ENCODE results near the gene HOXA6. TPM values are rescaled to one million over a fixed set of nuclear protein-coding genes. Genes with fewer than 3 reads are reported as not detected.

The HOXA6 gene
- total and polyA plus RNA-seq, 9 donors, result 4.2 to 10.5 (median 5.6) TPM

DNA sequence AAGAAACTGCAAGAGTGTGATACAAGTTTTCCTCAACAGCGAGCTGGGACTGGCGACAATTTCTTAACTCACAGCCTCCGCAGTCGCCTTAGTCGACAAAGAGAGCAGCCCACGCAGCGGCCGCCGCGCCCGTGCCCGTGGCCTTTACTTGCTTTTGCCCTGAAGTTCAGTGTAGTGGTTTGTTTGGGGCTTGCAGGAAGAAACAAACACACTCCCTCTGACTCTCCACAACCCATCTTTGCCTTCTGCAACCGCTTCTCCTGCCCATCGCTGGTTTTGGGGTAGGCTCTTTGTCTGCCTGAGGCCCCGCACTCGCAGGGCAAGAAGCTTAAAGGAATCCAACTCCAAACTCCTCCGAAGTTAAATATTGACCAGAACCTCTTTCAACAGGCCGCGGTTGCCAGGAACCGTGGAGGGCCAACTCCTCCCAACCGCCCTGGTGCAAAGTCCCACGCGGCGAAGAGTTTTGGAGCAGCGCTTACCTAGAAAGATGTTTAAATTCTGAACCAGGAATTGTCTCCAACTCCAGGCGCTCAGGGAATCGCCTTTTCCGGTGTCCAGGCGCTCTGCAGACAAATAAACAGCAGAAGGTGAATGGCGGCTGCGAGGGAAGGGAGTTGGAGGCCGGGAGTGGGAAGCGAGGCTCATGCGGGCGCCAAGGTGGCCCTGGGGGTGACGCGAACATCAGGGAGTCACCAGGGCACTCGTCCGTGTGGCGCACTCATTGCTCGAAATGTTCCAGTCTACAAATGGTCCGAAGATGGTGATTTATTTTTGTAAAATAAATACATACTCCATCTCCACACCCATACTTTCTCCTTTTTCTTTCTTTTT is 25.3 kb downstream of the HOXA6 start:
- H3K27me3 ChIP-seq (ENCODE audit: control insufficient read depth, insufficient read depth, low read length), result peaks cover 7% of the 10 kb centered on the region
- H3K36me3 ChIP-seq (ENCODE audit: control insufficient read depth, insufficient read depth, low read length), result peaks cover 39% of the 10 kb centered on the region
- H3K4me3 ChIP-seq (ENCODE audit: low read length), result no peak overlapping the region
- H3K27ac ChIP-seq (ENCODE audit: low read length), result no peak overlapping the region
- H3K9me3 ChIP-seq (replicated peaks; ENCODE audit: control insufficient read depth, low read depth, low read length), result no peaks in the 10 kb centered on the region
- WGBS (ENCODE audit: insufficient coverage), result 70% methylated on average over 18 of the region's 42 CpGs
- no peak for DNase-seq
- peaks cover 52% of the 10 kb centered on the region for H3K4me1 ChIP-seq (ENCODE audit: control insufficient read depth, insufficient read depth, low read length)

DNA sequence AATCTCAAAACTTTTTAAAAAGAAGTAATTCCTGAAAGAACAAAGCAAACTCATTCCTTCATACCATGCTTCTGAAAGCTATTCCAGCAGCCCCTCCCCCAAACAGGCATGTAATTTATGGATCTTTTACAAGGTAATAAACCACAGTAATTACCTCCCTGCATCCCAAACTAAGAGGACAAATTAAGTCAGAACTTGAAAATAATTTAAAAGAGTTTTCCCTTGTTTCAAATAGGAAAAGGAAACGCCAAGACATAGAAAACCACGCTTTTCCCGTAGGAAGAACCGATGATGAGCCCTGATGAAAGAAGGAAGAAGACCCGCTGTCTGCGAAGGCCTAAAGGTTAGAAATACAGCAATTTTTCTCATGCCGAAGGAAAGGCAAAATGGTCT is 25.9 kb downstream of the HOXA6 start:
- peaks cover 55% of the 10 kb centered on the region for H3K4me1 ChIP-seq (ENCODE audit: control insufficient read depth, insufficient read depth, low read length)
- H3K36me3 ChIP-seq (ENCODE audit: control insufficient read depth, insufficient read depth, low read length), result peaks cover 42% of the 10 kb centered on the region
- DNase-seq, result no peak
- no peak overlapping the region for H3K4me3 ChIP-seq (ENCODE audit: low read length)
- WGBS (ENCODE audit: insufficient coverage), result 75% methylated on average over 2 of the region's 7 CpGs
- H3K27me3 ChIP-seq (ENCODE audit: control insufficient read depth, insufficient read depth, low read length), result peaks cover 7% of the 10 kb centered on the region
- H3K27ac ChIP-seq (ENCODE audit: low read length), result no peak overlapping the region
- no peaks in the 10 kb centered on the region for H3K9me3 ChIP-seq (replicated peaks; ENCODE audit: control insufficient read depth, low read depth, low read length)

DNA sequence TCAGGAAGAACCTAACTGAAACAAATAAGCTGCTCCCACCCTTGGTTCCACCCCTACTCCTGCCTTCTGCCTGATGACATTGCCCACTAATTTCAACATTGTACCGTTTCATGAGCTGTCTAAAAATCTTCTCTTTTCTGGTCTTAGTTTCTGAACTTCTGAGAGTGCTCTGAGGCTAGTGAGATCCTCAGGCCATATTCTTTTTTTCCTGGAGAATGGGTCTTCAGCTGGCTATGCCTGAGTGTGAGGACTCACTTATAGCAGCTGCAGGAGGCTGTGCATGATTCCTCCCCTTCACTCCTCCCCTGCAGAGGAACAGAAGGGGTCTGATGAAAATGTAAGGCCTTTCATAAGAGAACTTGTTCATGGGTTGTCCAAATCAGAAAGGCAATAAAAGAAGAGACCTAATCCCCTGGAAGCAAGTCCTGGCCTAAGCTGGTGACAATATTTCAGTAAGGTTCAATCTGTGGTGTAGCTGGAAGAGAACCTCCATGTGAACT is 28.1 kb downstream of the HOXA6 start:
- Histone ChIP-seq H3K9me3 (replicated peaks; ENCODE audit: control insufficient read depth, low read depth, low read length) (no peaks in the 10 kb centered on the region), H3K36me3 (ENCODE audit: control insufficient read depth, insufficient read depth, low read length) (peaks cover 42% of the 10 kb centered on the region), H3K4me3 (ENCODE audit: low read length) (no peak overlapping the region), H3K4me1 (ENCODE audit: control insufficient read depth, insufficient read depth, low read length) (peaks cover 54% of the 10 kb centered on the region), H3K27me3 (ENCODE audit: control insufficient read depth, insufficient read depth, low read length) (peaks cover 7% of the 10 kb centered on the region), H3K27ac (ENCODE audit: low read length) (no peak overlapping the region)
- 40% methylated on average over 1 of the region's 1 CpG for WGBS (ENCODE audit: insufficient coverage)
- DNase-seq, result no peak

DNA sequence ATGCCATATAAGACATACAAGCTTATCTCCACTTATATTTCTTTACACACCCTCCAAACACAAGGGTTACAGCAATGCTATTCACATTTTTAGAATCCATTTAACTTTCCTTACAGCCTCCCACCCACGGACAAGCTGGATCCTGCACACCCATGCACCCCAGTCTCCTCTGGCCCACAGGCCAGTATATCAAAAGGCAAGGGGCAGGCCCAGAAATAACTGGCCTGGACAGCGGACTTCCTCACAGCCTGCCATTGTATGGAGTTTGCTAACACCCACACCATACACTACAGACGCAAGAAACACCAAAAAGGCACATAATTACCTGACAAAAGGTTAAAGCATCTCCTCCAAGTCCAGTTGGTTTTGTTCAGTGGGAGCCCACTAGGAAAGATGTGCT is 29.0 kb downstream of the HOXA6 start:
- DNase-seq, result no peak
- peaks cover 35% of the 10 kb centered on the region for H3K36me3 ChIP-seq (ENCODE audit: control insufficient read depth, insufficient read depth, low read length)
- 20% methylated on average over 1 of the region's 3 CpGs for WGBS (ENCODE audit: insufficient coverage)
- no peaks in the 10 kb centered on the region for H3K9me3 ChIP-seq (replicated peaks; ENCODE audit: control insufficient read depth, low read depth, low read length)
- H3K27me3 ChIP-seq (ENCODE audit: control insufficient read depth, insufficient read depth, low read length), result peaks cover 10% of the 10 kb centered on the region
- H3K4me1 ChIP-seq (ENCODE audit: control insufficient read depth, insufficient read depth, low read length), result peaks cover 59% of the 10 kb centered on the region
- no peak overlapping the region for H3K4me3 ChIP-seq (ENCODE audit: low read length)
- peak overlapping the region; percentile 63 for H3K27ac ChIP-seq (ENCODE audit: low read length)

DNA sequence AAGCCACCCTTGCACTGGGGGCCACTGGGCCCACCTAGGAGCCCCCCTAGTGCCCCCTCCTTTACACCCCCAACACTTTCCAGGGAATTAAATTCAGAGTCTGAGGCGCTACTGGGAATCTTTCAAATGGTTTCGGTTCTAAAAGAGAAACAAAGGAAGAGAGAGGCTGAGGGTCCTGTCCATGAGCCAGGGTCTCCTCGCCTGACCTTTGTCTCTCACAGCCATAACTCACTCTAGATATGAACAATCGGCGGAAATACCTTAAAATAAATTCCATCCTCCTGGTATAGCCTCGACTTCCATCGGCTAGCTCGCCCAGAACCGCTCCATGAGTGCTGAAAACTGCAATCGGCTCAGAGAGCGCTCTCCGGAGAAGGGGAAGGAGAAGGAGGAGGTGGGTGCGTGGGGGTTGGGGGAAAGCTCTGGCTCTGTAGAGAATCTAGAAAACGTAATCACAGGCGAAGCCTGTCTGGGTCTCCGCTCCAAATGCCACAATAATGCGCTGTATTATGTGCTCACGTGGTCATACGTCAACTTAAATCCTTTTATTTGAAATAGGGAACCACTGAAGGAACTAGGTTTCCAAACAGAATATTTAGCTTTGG is 29.6 kb downstream of the HOXA6 start:
- H3K27me3 ChIP-seq (ENCODE audit: control insufficient read depth, insufficient read depth, low read length), result peaks cover 10% of the 10 kb centered on the region
- no peak for DNase-seq
- no peak overlapping the region for H3K4me3 ChIP-seq (ENCODE audit: low read length)
- peaks cover 32% of the 10 kb centered on the region for H3K36me3 ChIP-seq (ENCODE audit: control insufficient read depth, insufficient read depth, low read length)
- H3K27ac ChIP-seq (ENCODE audit: low read length), result peak overlapping the region; percentile 63
- WGBS (ENCODE audit: insufficient coverage), result 75% methylated on average over 11 of the region's 19 CpGs
- peaks cover 58% of the 10 kb centered on the region for H3K4me1 ChIP-seq (ENCODE audit: control insufficient read depth, insufficient read depth, low read length)
- H3K9me3 ChIP-seq (replicated peaks; ENCODE audit: control insufficient read depth, low read depth, low read length), result no peaks in the 10 kb centered on the region

DNA sequence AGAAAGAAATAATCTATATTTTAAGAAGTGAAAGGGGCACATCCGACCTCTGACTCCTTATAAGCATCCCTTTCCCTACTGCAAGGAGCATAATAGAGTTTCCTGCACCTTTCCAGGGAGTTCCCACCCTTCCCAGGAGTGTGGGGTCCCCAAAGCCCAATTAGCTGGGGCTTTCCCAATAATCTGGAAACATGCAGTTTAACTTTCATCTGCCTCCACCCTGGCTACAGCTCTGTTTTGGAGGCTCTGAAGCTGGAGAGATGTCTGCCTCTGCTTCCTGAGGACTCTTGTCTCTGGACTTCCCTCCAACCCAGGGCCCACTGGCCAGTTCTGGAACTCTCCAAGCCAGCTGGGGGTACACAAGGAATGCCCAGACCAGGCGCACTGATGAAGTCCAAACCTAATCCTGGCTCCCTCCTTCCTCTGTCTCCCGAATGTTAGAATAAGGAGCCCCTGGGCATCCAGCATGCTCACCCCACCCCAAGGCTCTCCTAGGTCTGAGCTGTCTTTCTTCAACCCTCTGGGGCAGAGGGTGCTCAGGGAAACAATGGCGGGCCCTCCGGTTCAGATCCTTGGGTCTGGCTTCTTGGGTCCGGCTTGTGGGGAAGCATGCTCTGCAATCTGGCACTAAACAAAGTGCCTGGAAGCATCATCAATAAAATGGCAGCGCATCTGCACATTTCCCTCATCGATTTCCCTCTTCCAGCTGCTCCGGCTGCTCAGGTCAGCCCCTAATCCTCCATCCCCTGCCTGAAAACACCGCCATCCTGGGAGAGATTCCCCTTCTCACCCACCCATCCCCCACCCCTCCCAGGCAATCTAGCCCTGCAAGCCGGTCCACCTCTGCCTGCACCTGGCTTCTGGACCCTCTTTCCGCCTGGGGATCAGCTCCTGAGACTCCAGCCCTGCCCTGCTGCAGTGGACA is 30.4 kb downstream of the HOXA6 start:
- Histone ChIP-seq H3K4me1 (ENCODE audit: control insufficient read depth, insufficient read depth, low read length) (peaks cover 57% of the 10 kb centered on the region), H3K27me3 (ENCODE audit: control insufficient read depth, insufficient read depth, low read length) (peaks cover 11% of the 10 kb centered on the region), H3K4me3 (ENCODE audit: low read length) (no peak overlapping the region), H3K36me3 (ENCODE audit: control insufficient read depth, insufficient read depth, low read length) (peaks cover 26% of the 10 kb centered on the region), H3K27ac (ENCODE audit: low read length) (peak overlapping the region; percentile 63), H3K9me3 (replicated peaks; ENCODE audit: control insufficient read depth, low read depth, low read length) (no peaks in the 10 kb centered on the region)
- DNase-seq, result no peak
- WGBS (ENCODE audit: insufficient coverage), result 64% methylated on average over 11 of the region's 12 CpGs

DNA sequence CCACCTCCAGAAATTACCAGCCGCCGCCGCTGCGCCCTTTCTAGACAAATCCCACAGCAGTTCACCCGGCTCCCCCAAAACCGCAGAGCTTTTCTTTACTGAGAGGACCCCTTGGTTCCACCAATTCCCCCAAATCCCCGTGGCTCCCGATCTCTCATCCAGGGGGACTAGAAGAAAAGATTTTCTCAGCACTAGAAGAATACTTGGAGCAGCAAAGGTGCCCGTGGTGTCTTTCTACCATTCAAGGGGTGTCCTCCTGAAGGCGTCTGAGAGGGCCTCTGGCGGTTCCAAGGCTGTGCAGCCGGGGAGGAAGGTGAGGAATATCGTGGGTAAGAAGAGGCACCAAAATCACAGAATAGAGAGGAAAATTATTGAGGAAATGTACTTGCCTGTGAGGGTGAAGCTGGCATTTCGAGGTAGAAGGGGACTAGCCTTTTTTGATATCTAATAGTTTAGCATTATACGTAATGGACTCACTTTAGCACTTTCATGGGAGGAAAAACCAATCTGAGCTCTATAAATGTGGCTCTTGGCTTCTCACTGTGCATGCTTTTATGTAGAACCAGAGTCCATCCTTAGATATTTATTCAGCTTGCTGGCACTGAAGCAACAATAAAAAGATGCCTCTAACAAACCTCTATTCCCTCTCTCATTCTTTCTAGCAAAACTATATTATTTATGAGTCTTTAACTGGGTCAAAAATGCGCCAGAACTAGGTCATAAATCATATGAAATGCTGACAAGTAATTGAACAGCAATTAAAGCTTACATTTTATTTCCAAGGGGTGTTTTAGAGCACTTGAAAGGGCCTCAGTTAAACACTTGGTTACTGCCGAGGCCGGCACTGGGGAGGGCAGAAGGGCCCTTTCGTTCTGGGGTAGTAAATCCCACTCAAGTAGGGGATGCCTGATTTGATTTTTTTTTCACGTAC is 31.3 kb downstream of the HOXA6 start:
- 83% methylated on average over 11 of the region's 20 CpGs for whole genome bisulfite sequencing (ENCODE audit: insufficient coverage)
- peak overlapping the region; percentile 16 for H3K27ac ChIP-seq (ENCODE audit: low read length)
- H3K4me1 ChIP-seq (ENCODE audit: control insufficient read depth, insufficient read depth, low read length), result peaks cover 60% of the 10 kb centered on the region
- DNase-seq, result no peak
- H3K36me3 ChIP-seq (ENCODE audit: control insufficient read depth, insufficient read depth, low read length), result peaks cover 22% of the 10 kb centered on the region
- peaks cover 12% of the 10 kb centered on the region for H3K27me3 ChIP-seq (ENCODE audit: control insufficient read depth, insufficient read depth, low read length)
- H3K4me3 ChIP-seq (ENCODE audit: low read length), result no peak overlapping the region
- H3K9me3 ChIP-seq (replicated peaks; ENCODE audit: control insufficient read depth, low read depth, low read length), result no peaks in the 10 kb centered on the region

DNA sequence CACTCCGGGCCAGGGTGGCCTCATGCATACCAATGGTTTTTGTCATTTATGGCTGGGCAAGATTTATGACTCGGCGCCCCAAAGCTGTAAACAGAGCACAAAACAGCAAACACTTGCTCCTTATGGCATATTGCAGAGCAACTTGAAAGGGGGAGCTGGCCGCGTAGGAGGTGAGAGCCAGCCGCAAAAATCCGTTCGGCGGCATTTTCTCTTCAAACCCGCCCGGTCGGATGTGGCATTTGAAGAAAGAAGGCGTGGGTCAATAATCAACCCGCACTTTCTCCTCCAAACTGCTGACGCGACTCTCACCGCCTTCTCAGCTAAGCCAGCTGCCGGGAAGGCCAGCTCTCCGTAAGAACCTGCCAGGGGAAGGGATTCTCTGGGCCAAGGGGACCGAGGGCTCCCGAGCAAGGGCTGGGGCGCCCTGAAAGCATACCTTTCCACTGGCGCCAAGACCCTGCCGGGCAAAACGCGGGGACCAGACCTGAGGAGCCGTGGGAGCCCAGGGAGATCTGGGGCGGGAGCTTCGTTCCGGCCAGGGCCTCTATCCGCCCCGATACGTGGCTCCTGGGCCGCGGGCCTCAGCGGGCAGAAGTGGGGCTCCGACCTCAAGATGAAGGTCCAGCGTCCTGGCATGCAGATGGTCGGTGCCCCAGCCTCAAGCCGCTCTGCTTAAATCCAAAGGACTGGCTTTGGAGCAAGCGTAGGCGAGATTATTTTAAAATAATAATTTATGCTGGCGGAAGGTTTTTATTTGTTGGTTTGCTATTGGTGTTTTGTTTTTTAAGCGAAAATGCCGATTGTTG is 32.1 kb downstream of the HOXA6 start:
- Histone ChIP-seq H3K27me3 (ENCODE audit: control insufficient read depth, insufficient read depth, low read length) (peaks cover 16% of the 10 kb centered on the region), H3K4me3 (ENCODE audit: low read length) (peak overlapping the region; percentile 13), H3K4me1 (ENCODE audit: control insufficient read depth, insufficient read depth, low read length) (peaks cover 62% of the 10 kb centered on the region), H3K27ac (ENCODE audit: low read length) (peak overlapping the region; percentile 8), H3K36me3 (ENCODE audit: control insufficient read depth, insufficient read depth, low read length) (peaks cover 22% of the 10 kb centered on the region), H3K9me3 (replicated peaks; ENCODE audit: control insufficient read depth, low read depth, low read length) (no peaks in the 10 kb centered on the region)
- 72% methylated on average over 38 of the region's 45 CpGs for WGBS (ENCODE audit: insufficient coverage)
- no peak for DNase-seq

DNA sequence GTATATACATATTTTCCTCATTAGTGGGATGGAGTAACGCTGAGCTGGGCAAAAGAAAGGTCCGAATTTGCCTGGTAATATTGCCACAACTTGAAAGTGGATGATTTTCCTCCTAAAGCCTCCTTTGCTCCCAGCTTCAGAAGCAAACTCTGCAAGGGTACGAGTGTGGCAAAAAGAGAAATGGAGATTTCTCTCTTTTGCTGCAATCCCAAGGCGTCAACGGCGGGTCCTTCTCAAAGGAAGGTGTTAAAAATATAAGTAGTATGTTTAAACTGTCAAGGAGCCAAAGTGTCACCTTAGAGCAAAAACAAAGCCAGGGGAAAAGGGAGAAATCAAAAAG is 32.7 kb downstream of the HOXA6 start:
- H3K4me1 ChIP-seq (ENCODE audit: control insufficient read depth, insufficient read depth, low read length), result peaks cover 61% of the 10 kb centered on the region
- no peak for DNase-seq
- no peak overlapping the region for H3K4me3 ChIP-seq (ENCODE audit: low read length)
- peaks cover 18% of the 10 kb centered on the region for H3K27me3 ChIP-seq (ENCODE audit: control insufficient read depth, insufficient read depth, low read length)
- peaks cover 23% of the 10 kb centered on the region for H3K36me3 ChIP-seq (ENCODE audit: control insufficient read depth, insufficient read depth, low read length)
- 67% methylated on average over 3 of the region's 6 CpGs for WGBS (ENCODE audit: insufficient coverage)
- H3K27ac ChIP-seq (ENCODE audit: low read length), result no peak overlapping the region
- no peaks in the 10 kb centered on the region for H3K9me3 ChIP-seq (replicated peaks; ENCODE audit: control insufficient read depth, low read depth, low read length)
